HG02759 (cell line): ENCODE measurements around the gene FAM98C.
"Not testable (repeated sequence)": the region's sequence is repeated elsewhere in the genome, so short reads cannot be mapped to it uniquely, and the experiment has no call there.

Experiments
- ATAC-seq: cut with Tn5 transposase; IDR thresholded peaks from one replicate; pipeline ENCODE4 v1.9.1; 2021; ENCODE audit warnings: mild to moderate bottlenecking, moderate library complexity; ENCODE audit not compliant: unreplicated experiment

The FAM98C gene

DNA sequence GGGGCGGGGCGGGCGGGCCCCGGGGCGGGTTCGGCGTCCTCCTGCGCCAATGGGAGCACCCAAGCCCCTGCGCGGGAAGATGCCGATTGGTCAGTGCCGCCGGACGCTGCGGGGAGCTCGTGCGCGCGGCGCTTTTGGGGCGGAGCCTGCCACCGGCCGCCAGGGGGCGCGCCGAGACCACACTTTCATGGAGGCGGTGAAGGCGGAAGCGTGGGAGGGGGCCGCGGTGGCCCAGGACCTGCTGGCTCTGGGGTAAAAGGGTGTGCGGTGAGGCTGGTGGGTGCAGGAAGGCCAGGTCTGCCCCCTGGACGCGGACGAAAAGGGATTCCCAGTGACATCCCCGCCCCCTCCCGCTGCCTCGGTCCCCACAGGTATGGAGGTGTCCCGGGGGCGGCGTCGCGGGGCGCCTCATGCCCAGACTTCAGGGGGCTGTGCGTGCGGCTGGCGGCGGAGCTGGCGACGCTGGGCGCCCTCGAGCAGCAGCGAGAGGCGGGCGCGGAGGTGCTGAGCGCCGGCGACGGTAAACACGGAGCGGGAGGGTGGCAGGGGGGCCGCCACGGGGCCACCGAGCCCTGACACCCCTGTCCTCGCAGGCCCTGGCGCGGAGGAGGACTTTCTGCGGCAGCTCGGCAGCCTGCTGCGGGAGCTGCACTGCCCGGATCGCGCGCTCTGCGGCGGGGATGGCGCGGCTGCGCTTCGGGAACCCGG lies at the start of gene FAM98C:
TSS of gene FAM98C (plus strand) at position 127 of the 708 bp plus-strand sequence. CDS start at position 188, 61 bp downstream.
- peak; percentile 94 for ATAC-seq

- no peak for ATAC-seq
These were observed 46.9 kb upstream of the FAM98C start for GRCh38 chr19:38355728-38356725.

DNA sequence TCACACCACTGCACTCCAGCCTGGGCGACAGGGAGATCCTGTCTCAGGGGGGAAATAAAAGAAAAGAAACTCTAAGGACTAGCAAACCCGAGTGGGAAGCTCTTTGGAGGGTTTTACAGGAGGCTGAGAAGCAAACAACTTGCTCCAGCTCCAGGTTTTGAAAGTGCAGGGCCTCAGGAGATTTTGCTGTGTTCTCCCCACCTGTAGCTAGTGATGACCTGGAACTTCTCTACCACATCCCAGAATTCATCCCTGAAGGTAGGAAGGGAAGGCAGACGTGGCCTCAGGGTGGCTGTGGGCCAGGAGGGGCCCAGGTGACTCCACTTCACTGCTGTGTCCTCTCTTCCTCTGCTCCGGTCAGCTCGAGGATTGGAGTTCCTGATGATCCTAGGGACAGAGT lies 44.8 kb upstream of the FAM98C start:
- ATAC-seq, result no peak

GRCh38 chr19:38359242-38360021 lies 43.5 kb upstream of the FAM98C start:
- no peak for ATAC-seq

- ATAC-seq, result no peak
These were observed 42.5 kb upstream of the FAM98C start for GRCh38 chr19:38360351-38360750.

- ATAC-seq, result no peak
These were observed 41.9 kb upstream of the FAM98C start for GRCh38 chr19:38360839-38361631.

DNA sequence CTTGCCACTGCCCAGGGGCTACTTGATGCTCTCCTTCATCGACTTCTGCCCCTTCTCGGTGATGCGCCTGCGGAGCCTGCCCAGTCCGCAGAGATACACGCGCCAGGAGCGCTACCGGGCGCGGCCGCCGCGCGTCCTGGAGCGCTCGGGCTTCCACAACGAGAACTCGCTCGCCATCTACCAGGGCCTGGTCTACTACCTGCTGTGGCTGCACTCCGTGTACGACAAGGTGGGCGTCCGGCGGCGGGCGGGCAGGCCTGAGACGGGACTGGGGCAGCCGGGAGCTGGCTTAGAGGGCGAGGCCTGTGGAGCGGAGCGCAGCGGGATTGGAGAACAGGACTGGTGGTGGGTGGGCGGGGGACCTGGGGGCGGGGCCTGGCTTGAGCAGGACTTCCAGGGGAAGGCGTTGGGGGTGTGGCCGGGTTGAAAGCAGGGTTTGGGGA lies 41.2 kb upstream of the FAM98C start:
- ATAC-seq, result peak; percentile 58

GRCh38 chr19:38362076-38362945 lies 40.6 kb upstream of the FAM98C start:
- peak; percentile 46 for ATAC-seq

DNA sequence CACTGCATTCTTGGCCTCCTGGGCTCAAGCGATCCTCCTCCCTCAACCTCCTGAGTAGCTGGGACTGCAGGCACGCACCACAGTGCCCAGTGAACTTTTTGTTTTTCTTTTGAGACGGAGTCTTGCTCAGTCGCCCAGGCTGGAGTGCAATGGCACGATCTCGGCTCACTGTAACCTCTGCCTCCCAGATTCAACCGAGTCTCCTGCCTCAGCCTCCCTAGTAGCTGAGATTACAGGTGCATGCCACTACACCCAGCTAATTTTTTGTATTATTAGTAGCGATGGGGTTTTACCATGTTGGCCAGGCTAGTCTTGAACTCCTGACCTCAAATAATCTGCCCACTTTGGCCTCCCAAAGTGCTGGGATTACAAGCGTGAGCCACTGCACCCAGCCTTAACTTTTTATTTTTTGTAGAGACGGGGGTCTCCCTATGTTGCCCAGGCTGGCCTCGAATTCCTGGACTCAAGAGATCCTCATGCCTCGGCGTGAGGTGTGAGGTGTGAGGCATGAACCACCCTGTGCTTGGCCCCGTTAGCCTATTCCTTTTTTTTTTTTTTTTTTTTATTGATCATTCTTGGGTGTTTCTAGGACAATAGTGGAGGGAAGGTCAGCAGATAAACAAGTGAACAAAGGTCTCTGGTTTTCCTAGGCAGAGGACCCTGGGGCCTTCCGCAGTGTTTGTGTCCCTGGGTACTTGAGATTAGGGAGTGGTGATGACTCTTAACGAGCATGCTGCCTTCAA lies 39.8 kb upstream of the FAM98C start:
- not testable (repeated sequence) for ATAC-seq

- no peak for ATAC-seq
These were observed 35.9 kb upstream of the FAM98C start for GRCh38 chr19:38367041-38367440.

DNA sequence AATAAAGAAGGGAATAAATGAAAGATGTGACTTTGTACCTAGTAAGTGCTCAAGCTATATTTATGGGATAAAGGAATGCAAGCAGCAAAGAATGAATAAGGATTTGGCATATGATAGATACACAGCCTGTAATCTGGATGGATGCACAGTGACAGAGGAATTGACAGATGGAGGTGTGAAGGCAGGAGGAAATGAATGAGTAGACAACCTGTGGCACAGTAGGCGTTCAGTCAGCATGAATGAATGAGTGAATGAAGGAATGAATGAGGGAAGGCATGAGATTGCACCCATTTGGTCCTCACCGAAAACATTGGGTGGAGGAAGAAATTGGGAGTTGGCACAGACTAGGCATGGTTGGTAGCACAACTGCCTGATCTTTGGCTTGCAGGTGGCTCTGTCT lies 33.3 kb upstream of the FAM98C start:
- ATAC-seq, result no peak

DNA sequence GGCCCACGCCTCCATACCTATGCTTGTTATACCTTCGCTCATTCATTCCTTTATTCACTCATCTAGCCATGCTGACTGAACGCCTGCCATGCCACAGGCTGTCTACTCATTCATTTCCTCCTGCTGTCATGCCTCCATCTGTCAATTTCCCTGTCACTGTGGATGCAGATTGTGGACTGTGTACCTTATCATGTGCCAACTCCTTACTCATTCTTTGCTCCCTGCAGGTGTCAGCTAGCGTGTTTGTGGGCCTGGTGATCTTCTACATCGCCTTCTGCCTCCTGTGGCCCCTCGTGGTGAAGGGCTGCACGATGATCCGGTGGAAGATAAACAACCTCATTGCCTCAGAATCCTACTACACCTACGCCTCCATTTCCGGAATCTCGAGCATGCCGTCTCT lies 32.6 kb upstream of the FAM98C start:
- ATAC-seq, result no peak

DNA sequence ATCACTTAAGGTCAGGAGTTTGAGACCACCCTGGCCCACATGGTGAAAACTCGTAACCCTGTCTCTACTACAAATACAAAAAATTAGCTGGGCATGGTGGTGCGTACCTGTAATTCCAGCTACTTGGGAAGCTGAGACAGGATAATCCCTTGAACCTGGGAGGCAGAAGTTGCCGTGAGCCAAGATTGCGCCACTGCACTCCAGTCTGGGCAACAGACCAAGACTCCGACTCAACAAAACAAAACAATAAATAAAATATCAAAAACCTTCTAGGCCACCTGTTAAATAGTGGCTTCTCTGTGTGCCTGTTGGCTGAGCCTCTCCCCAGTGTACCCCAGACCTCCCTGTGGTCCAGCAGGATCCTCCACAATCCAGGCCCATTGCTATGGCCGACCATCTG lies 31.8 kb upstream of the FAM98C start:
- ATAC-seq, result no peak

DNA sequence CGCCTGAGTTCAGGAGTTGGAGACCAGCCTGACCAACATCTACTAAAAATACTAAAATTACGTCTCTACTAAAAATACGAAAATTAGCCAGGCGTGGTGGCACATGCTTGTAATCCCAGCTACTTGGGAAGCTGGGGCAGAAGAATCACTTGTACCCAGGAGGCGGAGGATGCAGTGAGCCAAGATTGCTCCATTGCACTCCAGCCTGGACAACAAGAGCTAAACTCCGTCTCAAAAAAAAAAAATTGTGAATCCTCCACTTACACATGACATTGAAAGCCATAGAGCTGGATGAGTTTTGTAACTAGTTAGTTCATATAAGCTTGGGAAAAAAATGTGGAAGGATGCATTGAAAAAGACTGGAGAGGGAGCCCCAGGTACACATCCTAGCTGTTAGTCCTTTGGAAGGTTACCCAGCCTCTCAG lies 29.0 kb upstream of the FAM98C start:
- ATAC-seq, result no peak

- peak; percentile 95 for ATAC-seq
These were observed 28.4 kb upstream of the FAM98C start, which contains the start of gene PSMD8 for GRCh38 chr19:38374332-38375097. Gene PSMD8, plus strand, starts transcription at chr19:38374571. Its CDS starts 31 bp downstream, at chr19:38374602.

DNA sequence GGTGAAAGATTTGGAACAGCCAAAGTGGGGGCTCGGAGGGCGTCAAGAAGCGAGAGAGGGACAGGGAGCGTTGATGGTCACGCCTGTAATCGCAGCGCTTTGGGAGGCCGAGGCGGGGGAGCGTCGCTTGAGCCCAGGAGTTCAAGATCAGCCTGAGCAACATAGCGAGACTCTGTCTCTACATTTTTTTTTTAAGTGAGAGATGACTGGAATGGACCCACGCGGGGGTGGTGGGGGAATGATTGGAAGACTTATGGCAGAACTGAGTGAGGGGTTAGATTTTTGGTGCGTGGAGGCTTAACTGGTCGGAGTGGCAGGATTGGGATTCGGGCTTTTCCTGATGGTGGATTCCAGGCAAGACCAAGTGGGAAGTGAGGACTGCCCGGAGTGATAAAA lies 27.8 kb upstream of the FAM98C start:
- ATAC-seq, result peak; percentile 1

DNA sequence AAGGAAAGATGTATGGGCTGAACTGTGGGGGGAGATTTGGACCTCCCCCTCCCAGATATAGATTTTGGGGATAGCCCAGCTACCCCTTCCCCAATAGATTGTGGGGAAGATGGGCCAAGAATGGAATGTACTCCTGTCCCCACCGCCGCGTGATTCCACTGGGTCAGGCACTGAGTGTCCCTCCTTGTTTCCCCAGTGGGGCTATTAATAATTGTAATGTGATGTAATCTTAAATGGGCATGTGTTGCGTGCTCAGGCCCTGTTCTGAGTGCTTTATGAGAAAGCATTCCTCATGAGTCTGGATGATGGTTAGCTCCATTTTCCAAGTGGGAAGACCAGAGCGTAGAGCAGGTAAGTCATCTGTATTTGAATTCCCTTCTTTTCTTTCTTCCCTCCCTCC lies 27.1 kb upstream of the FAM98C start:
- ATAC-seq, result no peak

GRCh38 chr19:38376576-38376975 lies 26.3 kb upstream of the FAM98C start:
- ATAC-seq, result no peak
